ENCODE data around the gene SLC25A3.

DNA sequence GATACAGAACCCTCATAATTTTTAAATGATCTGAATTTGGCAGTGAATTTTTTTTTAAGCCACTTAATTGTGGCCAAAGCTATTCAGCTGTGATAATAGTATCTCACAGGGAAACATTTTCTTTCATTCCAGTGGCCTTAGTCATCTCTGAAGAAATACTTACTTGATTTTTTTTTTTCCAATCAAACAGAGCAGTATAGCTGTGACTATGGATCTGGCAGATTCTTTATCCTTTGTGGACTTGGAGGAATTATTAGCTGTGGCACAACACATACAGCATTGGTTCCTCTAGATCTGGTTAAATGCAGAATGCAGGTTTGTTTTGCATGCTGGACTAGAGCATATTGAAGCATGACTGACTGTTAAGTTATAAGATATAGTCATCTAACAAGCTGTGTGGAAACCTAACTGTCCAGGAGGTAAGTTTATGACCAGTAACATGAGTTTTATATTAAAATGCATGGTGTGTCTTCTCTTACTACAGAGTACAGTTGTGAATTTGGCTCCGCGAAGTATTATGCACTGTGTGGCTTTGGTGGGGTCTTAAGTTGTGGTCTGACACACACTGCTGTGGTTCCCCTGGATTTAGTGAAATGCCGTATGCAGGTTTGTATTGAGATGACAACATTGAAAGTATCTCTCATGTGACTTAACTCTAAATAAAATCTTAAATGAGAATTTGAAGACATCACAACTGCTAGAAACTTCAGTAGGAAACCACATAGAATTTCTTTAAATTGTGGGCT lies 1.9 kb downstream of the SLC25A3 start:
- no peak for TF ChIP-seq ASH2L (IDR thresholded peaks at IDR 0.05; ENCODE audit: insufficient read length, low read depth, low read length)
- TF ChIP-seq ZNF790 (CRISPR knock-in tag; IDR thresholded peaks at IDR 0.05; ENCODE audit: borderline replicate concordance), result no peak
- no peak for TF ChIP-seq MED1 (CRISPR knock-in tag; IDR thresholded peaks at IDR 0.05)

All from HepG2 (cell line).